PC-9 (cell line): ENCODE results near the gene INTS4.
"Not testable (repeated sequence)": the region's sequence is repeated elsewhere in the genome, so short reads cannot be mapped to it uniquely, and the experiment has no call there.

Source experiments
- EZH2 ChIP-seq: fragments of 200-600 bp; sonication (generic); IDR thresholded peaks from 2 replicates; pipeline ENCODE4 v1.8.0; 2017; ENCODE audit warnings: antibody characterized with exemption, low read depth
- TF ChIP-seq, protein P1 (sequence below): fragments of 200-600 bp; sonication (generic); conservative IDR thresholded peaks from 2 replicates; pipeline ENCODE4 v1.6.1; 2017; ENCODE audit warnings: mixed run types, antibody characterized with exemption, mild to moderate bottlenecking, moderate library complexity

GRCh38 chr11:78041380-78041719, 46.9 kb upstream of the INTS4 start:
- TF ChIP-seq, protein P1, sequence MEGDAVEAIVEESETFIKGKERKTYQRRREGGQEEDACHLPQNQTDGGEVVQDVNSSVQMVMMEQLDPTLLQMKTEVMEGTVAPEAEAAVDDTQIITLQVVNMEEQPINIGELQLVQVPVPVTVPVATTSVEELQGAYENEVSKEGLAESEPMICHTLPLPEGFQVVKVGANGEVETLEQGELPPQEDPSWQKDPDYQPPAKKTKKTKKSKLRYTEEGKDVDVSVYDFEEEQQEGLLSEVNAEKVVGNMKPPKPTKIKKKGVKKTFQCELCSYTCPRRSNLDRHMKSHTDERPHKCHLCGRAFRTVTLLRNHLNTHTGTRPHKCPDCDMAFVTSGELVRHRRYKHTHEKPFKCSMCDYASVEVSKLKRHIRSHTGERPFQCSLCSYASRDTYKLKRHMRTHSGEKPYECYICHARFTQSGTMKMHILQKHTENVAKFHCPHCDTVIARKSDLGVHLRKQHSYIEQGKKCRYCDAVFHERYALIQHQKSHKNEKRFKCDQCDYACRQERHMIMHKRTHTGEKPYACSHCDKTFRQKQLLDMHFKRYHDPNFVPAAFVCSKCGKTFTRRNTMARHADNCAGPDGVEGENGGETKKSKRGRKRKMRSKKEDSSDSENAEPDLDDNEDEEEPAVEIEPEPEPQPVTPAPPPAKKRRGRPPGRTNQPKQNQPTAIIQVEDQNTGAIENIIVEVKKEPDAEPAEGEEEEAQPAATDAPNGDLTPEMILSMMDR: not testable (repeated sequence)
- not testable (repeated sequence) for TF ChIP-seq EZH2
